HG02642 (cell line): ENCODE measurements around the gene CFAP97D2.
"Not testable (repeated sequence)": the region's sequence is repeated elsewhere in the genome, so short reads cannot be mapped to it uniquely, and the experiment has no call there.

Experiments used
- ATAC-seq: cut with Tn5 transposase; IDR thresholded peaks from one replicate; pipeline ENCODE4 v1.9.1; 2021; ENCODE audit warnings: mild to moderate bottlenecking; ENCODE audit not compliant: unreplicated experiment, poor library complexity

The CFAP97D2 gene

DNA sequence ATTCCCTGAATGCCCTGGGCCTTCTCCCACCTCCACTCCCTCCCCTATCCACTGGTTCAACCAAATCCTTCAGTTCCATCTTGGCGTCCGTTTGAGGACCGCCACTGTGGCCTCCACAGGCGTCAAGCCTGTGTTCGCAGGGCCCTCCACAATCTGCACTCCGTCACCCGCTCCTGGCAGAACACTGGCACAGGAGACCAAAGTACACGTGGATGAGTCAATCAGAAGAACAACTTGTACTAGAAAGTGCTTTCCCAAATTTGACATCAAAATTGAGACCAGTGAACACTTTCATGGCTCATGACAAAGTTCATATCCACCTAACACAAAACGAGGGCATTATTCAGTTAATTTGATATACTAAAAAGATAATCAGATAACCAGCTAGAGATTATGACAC is 49.1 kb downstream of the CFAP97D2 start:
- ATAC-seq = no peak

DNA sequence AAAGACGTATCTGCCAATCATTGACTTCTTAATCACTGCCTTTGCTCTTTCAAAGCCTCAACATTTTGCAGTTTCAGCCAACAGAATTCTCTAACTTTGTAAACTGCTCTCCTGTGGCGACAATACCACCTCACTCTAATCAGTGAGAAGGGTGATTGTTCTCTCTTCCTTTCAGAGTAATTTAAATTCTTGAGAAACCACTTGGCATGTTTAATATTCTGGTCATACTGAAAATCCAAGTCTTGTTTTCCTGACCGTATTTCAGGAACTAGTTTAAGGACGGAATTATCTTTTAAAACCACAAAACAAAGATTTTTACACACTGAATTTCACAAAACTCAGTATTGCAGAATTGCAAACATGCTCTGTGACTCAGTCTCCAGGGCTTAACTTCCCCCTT is 50.4 kb downstream of the CFAP97D2 start:
- no peak for ATAC-seq

DNA sequence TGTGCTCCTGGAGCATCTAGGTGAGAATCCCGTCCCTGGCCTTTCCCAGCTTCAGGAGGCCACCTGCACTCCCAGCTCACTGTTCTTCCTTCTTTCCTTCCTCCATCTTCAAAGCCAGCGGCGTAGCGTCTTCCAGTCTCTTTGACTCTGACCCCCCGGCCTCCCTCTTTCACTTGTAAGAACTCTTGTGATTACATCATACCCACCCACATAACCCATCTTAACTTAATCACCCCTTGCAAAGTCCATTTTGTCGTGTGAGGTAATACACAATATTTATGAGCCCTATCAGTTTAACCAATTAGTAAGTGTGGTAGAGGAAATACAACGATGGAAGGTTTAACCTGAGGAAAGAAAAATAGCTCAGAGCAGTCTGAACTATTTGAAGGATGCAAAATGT is 51.1 kb downstream of the CFAP97D2 start:
- ATAC-seq = no peak

DNA sequence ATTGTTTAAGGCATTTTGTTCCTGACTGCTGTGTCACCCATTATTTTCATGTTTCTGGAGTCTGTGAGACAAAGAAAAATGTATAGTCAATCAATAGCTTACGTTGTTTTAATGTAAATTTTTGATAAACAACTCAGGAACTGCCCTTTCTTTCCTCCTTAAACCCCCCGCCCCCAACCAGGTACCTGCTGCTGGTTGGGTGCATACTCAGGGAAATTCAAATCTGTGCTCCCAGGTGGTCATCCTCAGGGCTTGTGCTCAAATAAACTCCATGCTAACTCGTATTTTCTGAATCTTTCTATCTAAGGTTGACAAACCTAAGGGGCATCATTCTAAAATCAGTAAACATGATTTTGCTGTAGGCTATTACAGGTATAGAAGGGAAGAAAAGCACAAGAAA is 51.5 kb downstream of the CFAP97D2 start:
- ATAC-seq = no peak

DNA sequence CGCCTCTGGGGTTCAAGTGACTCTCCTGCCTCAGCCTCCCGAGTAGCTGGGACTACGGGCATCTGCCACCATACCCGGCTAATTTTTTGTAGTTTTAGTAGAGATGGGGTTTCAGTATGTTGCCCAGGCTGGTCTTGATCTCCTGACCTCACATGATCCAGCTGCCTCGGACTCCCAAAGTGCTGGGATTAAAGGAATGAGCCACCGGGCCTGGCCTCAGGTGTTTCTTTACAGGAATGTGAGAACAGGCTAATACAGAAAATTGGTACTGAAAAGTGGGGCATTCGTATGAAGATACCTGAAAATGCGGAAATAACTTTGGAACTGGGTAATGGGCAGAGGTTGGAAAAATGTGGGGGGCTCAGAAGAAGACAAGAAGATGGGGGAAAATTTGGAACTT is 52.8 kb downstream of the CFAP97D2 start:
- no peak for ATAC-seq

DNA sequence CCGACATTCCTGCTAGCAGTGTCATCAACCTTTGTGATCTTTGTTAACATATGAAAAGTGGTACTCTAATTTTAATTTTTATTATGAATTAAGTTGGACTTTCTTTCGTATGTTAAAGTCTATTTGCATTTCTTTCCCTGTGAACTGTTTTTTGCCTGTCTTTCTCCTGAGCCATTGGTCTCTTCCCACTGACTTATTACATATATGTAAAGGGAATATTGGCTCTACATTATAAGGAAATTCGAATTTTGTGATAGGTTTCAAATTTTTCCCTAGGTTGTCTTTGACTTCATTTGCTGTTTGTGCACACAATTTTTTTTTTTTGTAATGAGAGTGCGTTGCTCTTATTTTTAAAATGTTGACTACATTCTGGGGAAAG is 55.2 kb downstream of the CFAP97D2 start:
- ATAC-seq = no peak

DNA sequence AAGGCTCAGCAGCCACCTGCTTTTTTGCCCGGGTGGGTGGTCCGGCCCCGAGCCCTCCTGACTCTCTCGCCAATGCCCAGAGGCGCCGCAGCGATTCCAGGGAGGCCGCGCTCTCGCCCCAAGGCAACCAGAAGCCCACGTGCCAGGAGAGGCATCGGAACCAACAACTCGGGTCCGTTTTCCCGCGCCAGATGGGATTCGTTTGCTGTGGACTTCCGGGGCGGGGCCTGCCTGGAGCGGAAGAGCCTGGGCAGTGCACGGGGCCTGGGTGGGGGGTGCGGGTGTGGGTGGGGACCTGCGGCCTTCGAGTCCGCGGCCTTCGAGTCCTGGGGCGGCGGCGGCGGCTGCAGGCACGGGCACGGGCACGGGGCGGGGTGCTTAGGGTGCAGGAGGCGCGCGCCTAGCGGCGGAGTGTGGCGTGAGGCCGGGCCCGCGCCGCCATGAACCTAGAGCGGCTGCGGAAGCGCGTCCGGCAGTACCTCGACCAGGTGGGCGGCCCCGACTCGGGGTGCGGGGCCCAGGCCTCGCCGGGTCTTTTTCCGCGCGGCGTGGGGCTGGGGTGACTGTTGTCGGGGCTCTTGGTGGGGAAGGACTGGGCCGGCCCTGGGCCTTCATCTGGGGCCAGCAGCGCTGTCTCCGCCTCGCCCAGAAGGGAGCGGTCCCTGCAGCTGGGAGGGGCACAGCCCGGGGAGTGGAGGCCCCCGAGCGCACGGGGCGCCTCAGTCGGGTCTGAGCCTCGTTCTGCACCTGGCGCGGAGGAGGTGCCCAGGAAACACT is 55.8 kb downstream of the CFAP97D2 start, which contains the start of gene CDC16:
CDC16 (plus strand) TSS at position 253 of the 777 bp plus-strand sequence; CDS start at position 441, 188 bp downstream.
- peak; percentile 92 for ATAC-seq

DNA sequence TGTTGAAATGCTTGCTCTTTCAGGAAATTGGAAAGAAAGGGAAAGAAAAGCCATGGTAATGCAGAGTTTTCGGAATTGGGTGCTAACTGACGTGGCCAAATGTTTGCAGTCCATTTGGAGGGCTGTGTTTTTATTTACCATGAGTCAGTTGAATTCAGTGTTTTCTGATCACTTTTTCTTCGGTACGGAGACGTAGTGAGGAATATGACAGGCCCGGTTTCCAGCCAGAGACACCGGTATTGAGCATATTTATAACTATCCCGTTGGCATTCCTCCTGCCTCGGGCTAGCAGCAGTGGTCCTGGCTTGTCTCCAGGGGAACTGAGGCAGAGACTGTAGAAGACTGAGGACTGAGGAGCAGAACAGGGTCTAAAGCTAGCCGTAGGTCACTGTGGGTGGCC is 56.6 kb downstream of the CFAP97D2 start:
- no peak for ATAC-seq

DNA sequence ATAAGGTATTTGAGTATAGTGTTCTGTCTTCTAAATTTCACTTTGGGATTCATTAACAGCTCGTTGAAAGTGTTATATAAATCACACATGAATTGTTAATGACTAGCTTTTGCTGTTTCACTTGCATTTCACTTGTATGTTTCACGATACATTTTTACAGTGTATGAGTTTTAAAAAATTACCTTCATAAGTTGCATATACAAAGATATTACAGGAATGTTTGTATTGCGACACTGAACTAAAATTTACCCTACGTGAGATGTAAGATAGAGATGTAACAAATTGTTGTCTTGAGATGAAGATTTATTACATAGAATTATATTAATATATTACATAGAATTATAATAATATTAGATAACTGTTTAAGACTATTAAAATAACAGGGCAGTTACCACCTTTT is 57.2 kb downstream of the CFAP97D2 start:
- ATAC-seq = no peak

DNA sequence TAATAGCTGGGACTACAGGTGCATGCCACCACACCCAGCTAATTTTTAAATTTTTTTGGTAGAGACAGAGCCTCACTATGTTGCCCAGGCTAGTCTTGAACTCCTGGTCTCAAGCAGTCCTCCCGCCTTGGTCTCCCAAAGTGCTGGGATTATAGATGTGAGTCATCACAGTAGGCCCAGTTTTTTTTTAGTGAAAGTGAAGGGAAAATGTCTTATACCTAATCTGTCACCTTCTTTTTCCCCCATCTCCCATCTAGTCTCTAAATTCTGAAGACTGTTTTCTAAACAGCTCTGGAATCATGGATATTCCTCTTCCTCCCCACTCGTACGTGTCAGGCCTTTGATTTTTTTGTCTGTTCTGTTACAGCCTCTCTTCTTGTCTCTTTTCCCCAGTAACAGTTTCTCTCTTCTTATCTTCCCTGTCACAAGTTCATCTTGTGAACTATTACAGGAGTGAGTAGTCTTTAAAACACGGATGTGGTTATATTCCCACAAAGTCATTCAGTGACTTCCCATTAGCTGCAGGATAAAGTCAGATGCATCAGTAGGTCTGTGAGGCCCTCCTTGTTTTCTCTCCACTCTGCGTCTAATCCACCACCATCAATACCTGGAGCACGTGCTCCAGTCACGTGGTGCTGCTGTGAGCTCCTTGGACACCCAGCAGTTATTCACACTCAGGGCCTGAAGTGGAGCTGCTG is 58.5 kb downstream of the CFAP97D2 start:
- no peak for ATAC-seq

DNA sequence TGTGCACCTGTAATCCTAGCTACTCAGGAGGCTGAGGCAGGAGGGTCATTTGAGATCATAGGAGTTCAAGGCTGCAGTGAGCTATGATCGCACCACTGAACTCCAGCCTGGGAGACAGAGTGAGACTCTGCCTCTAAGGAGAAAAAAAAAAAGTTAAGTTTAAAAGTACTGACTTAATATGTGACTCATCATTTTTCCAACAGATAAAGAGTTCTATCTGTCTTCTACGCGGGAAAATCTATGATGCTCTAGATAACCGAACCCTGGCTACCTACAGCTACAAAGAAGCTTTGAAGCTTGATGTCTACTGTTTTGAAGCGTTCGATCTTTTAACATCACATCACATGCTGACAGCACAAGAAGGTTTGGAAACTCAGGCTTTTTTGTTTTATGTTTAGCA is 62.9 kb downstream of the CFAP97D2 start:
- no peak for ATAC-seq

DNA sequence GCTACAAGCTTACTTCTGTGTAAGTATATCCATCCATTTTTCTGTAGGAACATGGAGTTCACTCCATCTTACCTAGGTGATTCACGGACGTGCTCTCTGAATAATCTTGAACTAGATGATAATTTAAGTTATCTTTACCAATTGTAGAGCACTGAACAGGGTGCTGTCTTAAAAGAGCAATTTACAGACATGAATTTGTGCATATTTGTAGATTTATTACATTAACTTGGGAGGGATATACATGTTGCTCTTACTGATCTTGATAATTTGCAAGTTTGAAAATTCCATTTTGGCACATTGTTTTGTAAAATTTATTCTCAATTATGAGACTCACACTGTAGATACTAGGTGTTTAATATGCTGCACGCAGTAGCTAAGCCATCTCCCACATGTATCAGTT is 64.9 kb downstream of the CFAP97D2 start:
- ATAC-seq = no peak

DNA sequence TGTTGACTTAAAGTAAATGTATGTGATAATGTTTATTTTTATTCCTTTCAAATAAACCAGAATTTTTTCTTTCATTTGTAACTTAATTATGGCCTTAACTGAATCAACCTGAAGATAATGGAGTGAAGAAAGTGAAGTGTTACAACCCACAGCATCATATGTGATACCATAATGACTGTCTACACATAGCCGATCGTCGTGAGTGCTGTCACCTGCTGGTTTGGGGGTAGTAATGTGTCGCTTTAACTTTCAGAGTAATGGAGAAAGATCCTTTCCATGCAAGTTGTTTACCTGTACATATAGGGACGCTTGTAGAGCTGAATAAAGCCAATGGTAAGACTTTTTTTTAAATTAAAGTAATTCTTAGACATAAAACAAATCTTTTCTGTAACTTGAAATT is 65.6 kb downstream of the CFAP97D2 start:
- no peak for ATAC-seq

DNA sequence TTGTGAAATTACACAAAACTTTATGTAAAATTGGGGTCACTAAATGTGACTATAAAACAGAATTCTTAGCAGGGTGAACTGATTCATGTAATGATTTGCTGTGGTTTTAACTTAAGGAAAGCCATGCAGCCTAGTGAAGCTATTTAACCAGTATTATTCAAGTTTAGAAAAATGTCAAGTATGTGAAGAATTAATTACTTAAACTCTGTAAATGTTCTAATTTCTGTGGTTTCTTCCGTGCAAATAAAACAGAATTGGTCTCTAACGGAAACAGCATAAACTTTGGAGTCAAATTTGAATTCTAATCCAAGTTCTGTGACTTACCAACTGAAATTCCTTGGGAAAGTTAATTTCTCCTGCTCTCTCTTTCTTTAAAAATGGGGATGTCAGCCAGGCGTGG is 69.0 kb downstream of the CFAP97D2 start:
- ATAC-seq = no peak

DNA sequence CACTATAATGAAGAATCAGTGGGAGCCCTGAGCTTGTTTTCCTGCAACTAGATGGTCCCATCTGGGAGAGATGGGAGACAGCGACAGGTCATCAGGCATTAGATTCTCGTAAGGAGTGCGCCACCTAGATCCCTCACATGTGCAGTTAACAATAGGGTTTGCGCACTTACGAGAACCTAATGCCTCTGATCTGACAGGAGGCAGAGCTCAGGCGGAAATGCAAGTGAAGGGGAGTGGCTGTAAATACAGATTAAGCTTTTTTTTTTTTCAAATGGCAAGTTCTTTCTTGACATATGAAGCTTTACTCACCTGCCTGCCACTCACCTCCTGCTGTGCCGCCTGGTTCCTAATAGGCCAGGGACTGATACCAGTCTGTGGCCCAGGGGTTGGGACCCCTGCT is 70.0 kb downstream of the CFAP97D2 start:
- no peak for ATAC-seq

DNA sequence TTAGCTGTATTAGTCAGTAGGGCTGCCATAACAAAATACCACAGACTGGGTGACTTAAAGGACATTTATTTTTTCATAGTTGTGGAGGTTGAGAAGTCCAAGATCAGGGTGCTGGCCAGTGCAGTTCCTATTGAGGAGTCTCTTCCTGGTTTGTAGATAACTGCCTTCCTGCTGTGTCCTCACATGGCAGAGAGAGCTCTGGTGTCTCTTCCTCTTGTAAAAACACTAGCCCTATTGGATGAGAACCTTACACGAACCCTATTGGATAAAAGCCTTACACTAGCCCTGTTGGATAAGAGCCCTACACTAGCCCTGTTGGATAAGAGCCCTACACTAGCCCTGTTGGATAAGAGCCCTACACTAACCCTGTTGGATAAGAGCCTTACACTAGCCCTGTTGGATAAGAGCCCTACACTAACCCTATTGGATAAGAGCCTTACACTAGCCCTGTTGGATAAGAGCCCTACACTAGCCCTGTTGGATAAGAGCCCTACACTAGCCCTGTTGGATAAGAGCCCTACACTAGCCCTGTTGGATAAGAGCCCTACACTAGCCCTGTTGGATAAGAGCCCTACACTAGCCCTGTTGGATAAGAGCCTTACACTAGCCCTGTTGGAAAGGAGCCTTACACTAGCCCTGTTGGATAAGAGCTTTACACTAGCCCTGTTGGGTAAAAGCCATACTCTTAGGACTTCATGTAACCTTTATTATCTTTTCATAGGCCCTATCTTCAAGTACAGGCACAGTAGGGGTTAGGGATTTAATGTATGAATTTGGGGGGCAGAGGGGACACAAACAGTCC is 72.8 kb downstream of the CFAP97D2 start:
- ATAC-seq = not testable (repeated sequence)

DNA sequence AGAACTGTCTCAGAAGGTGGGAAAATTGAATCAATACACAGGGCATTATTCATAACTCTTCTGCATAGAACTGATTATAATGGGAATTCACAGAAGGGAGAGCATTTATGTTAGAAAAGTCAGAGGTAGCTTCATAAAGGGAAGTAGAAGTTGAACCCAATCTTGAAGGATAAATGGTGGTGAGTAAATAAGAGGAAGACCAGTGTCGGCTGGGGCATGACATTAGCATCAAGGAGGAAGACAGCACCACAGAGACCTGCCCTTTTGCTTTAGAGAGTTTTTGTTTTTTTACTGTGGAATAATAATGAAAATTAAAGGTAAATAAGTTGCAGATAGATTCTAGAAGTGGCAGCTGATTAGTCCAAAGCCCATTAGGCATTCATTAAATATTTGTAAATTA is 77.5 kb downstream of the CFAP97D2 start:
- ATAC-seq = no peak

DNA sequence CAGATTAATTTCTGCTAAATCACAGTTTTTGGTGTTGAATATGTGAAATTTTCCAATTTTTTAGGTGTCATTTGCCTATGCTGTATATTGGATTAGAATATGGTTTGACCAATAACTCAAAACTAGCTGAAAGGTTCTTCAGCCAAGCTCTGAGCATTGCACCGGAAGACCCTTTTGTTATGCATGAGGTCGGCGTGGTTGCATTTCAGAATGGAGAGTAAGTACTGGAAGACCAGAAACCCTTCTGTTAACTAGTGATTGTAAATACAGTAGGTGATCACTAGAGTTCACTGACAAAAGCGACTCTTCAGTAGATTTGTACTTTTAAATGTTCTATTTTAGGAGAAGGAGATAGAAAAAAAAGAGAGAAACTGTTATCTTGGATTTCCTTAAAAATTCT is 78.0 kb downstream of the CFAP97D2 start:
- ATAC-seq = no peak

DNA sequence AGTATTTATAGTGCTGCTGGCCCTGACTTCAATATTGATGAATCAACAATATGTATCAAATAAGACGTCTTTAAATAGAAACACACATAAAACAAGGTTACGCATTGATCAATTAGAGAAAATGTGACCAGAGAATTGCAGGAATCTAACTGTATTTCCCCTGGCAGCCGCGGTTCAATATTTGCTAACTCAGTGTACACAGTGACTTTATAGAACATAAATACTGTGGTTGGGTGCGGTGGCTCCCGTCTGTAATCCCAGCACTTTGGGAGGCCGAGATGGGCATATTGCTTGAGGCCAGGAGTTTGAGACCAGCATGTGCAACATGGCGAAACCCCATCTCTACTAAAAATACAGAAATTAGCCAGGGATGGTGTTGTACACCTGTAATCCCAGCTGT is 79.5 kb downstream of the CFAP97D2 start:
- no peak for ATAC-seq

DNA sequence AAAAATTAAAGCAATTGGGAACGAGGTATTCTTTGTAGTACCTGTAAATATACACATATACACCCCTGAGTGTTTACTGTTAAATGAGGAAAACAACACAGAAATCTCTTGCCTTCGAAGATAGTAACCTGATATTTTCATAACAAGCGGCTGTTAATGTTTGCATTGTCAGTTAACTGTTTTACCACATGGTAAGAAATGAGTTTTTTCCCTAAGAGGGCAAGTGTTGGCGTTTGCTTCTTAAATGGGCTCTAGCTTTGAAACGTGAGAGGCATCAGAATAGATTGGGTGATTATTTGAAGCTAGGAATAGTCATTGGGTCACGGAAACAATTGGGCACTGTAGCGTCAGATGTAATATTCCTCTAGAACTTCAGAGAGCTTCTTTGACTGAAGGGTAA is 80.3 kb downstream of the CFAP97D2 start:
- no peak for ATAC-seq

DNA sequence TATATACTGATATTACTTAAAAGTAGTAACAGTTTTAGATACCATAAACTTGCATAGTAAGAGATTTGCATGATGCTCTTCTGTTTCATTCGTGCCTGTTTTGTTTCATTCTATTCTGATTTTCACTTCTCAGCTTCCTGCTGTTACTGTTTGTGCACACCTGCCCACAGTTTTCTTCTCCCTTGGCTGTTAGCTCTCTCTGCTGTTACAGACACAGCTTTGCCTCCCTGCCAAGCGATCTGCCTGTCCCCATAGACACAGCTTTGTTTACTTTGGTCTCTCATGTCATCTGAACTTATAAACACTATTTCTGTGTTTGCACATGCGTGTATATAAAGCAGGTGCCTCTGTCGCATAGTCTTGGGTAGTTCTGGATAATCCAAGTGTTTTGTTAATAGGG is 80.9 kb downstream of the CFAP97D2 start:
- no peak for ATAC-seq
